Measurements from ENCODE around the gene SLC30A4. TPM values are rescaled to one million over a fixed set of nuclear protein-coding genes. Genes with fewer than 3 reads are reported as not detected.

SLC30A4 gene
- total RNA-seq, 2 donors from 2014 or later: 42.9 to 233 TPM

- 57% methylated on average over 3 of the region's 3 CpGs for WGBS
- no peaks in the 10 kb centered on the region for H3K27me3 ChIP-seq (replicated peaks; ENCODE audit: insufficient read depth)
- H3K4me1 ChIP-seq (replicated peaks): no peaks in the 10 kb centered on the region
- intact Hi-C loops (cut with DNase I): no loop called here
- H3K27ac ChIP-seq: peak overlapping the region; percentile 45 to 70
- no peaks in the 10 kb centered on the region for H3K9me3 ChIP-seq
- H3K4me3 ChIP-seq: no peak overlapping the region
- H3K36me3 ChIP-seq: no peaks in the 10 kb centered on the region
- no peak for DNase-seq (ENCODE audit: low spot score)
- TF ChIP-seq CTCF (IDR thresholded peaks at IDR 0.05) (no peak), POLR2A (IDR thresholded peaks at IDR 0.05) (no peak), POLR2AphosphoS5 (IDR thresholded peaks at IDR 0.05) (peak; percentile 48)
Observed at GRCh38 chr15:45497261-45497660, 25.3 kb downstream of the SLC30A4 start.

- no peak for TF ChIP-seq CTCF (IDR thresholded peaks at IDR 0.05)
- TF ChIP-seq POLR2AphosphoS5 (IDR thresholded peaks at IDR 0.05): no peak
- TF ChIP-seq POLR2A (IDR thresholded peaks at IDR 0.05): no peak
- no peak for DNase-seq (ENCODE audit: low spot score)
- Histone ChIP-seq H3K36me3 (no peaks in the 10 kb centered on the region), H3K27ac (peak overlapping the region; percentile 45 to 62), H3K27me3 (replicated peaks; ENCODE audit: insufficient read depth) (no peaks in the 10 kb centered on the region), H3K9me3 (no peaks in the 10 kb centered on the region), H3K4me3 (no peak overlapping the region), H3K4me1 (replicated peaks) (no peaks in the 10 kb centered on the region)
- intact Hi-C loops (cut with DNase I): no loop called here
- 90% methylated on average over 2 of the region's 2 CpGs for WGBS
Observed at GRCh38 chr15:45496658-45497057, 25.9 kb downstream of the SLC30A4 start.

GRCh38 chr15:45495588-45495987 lies 27.0 kb downstream of the SLC30A4 start:
- WGBS: 96% methylated on average over 3 of the region's 3 CpGs
- no peaks in the 10 kb centered on the region for H3K36me3 ChIP-seq
- no peak overlapping the region for H3K4me3 ChIP-seq
- no peak for TF ChIP-seq POLR2AphosphoS5 (IDR thresholded peaks at IDR 0.05)
- TF ChIP-seq CTCF (IDR thresholded peaks at IDR 0.05): no peak
- no peak for TF ChIP-seq POLR2A (IDR thresholded peaks at IDR 0.05)
- H3K9me3 ChIP-seq: no peaks in the 10 kb centered on the region
- no peaks in the 10 kb centered on the region for H3K27me3 ChIP-seq (replicated peaks; ENCODE audit: insufficient read depth)
- DNase-seq (ENCODE audit: low spot score): no peak
- no peaks in the 10 kb centered on the region for H3K4me1 ChIP-seq (replicated peaks)
- intact Hi-C loops (cut with DNase I): no loop called here
- peak overlapping the region in 1 of 2 donors; percentile 62 for H3K27ac ChIP-seq

- Histone ChIP-seq H3K36me3 (peaks cover 3 to 4% of the 10 kb centered on the region in 2 donors), H3K27me3 (replicated peaks; ENCODE audit: insufficient read depth) (no peaks in the 10 kb centered on the region), H3K9me3 (no peaks in the 10 kb centered on the region), H3K27ac (no peak overlapping the region), H3K4me1 (replicated peaks) (peaks cover 3% of the 10 kb centered on the region), H3K4me3 (no peak overlapping the region)
- intact Hi-C loops (cut with DNase I): no loop called here
- no peak for DNase-seq (ENCODE audit: low spot score)
- TF ChIP-seq POLR2AphosphoS5 (IDR thresholded peaks at IDR 0.05) (no peak), POLR2A (IDR thresholded peaks at IDR 0.05) (no peak), CTCF (IDR thresholded peaks at IDR 0.05) (no peak)
- WGBS: 81% methylated on average over 1 of the region's 1 CpG
Observed at GRCh38 chr15:45489690-45490238, 32.8 kb downstream of the SLC30A4 start.

GRCh38 chr15:45486317-45486716 lies 36.2 kb downstream of the SLC30A4 start:
- Histone ChIP-seq H3K4me3 (no peak overlapping the region), H3K27ac (no peak overlapping the region), H3K4me1 (replicated peaks) (peaks cover 3% of the 10 kb centered on the region), H3K9me3 (no peaks in the 10 kb centered on the region), H3K27me3 (replicated peaks; ENCODE audit: insufficient read depth) (no peaks in the 10 kb centered on the region), H3K36me3 (peaks cover 3 to 4% of the 10 kb centered on the region in 2 donors)
- 88% methylated on average over 1 of the region's 1 CpG for WGBS
- intact Hi-C loops (cut with DNase I): no loop called here
- TF ChIP-seq POLR2A (IDR thresholded peaks at IDR 0.05): no peak
- TF ChIP-seq CTCF (IDR thresholded peaks at IDR 0.05): no peak
- no peak for DNase-seq (ENCODE audit: low spot score)

Measured in prostate gland (tissue), 2 donors.